Stimulated activated naive CD8-positive, alpha-beta T cell treated with anti-CD3 and anti-CD28 coated beads, Interleukin-15, Interleukin-2, amounts not matched to agents 100 U/mL and 50 U/mL, for 24 hours (primary cell): ENCODE measurements around the gene PGPEP1.
"Not testable (repeated sequence)": the region's sequence is repeated elsewhere in the genome, so short reads cannot be mapped to it uniquely, and the experiment has no call there.

ENCODE experiments used
- ATAC-seq: fragments of 150-1000 bp; cut with Tn5 transposase; one replicate; pipeline ENCODE4 v1.10.0; 2021
- DNase-seq: peaks from one replicate; pipeline ENCODE4 v3.0.0; 2021

PGPEP1 gene

GRCh38 chr19:18364277-18364825 lies 24.0 kb downstream of the PGPEP1 start:
- DNase-seq, ATAC-seq: not testable (repeated sequence)

GRCh38 chr19:18364826-18365528 lies 24.6 kb downstream of the PGPEP1 start:
- DNase-seq = no peak
- no peak for ATAC-seq

- ATAC-seq (no peak), DNase-seq (no peak)
These were observed 25.6 kb downstream of the PGPEP1 start for GRCh38 chr19:18366021-18366435.

- ATAC-seq = no peak
- no peak for DNase-seq
These were observed 28.3 kb downstream of the PGPEP1 start for GRCh38 chr19:18368504-18369222.

- DNase-seq = no peak
- ATAC-seq = no peak
These were observed 33.1 kb downstream of the PGPEP1 start for GRCh38 chr19:18373407-18373891.

- ATAC-seq (peak; percentile 87), DNase-seq (peak; percentile 79)
These were observed 33.7 kb downstream of the PGPEP1 start for GRCh38 chr19:18373892-18374629.

- no peak for DNase-seq
- no peak for ATAC-seq
These were observed 36.6 kb downstream of the PGPEP1 start for GRCh38 chr19:18377026-18377425.

GRCh38 chr19:18379803-18380747 lies 39.7 kb downstream of the PGPEP1 start:
- DNase-seq (no peak), ATAC-seq (no peak)

- DNase-seq (no peak), ATAC-seq (no peak)
These were observed 40.4 kb downstream of the PGPEP1 start for GRCh38 chr19:18380843-18381242.

- not testable (repeated sequence) for DNase-seq, ATAC-seq
These were observed 43.2 kb downstream of the PGPEP1 start for GRCh38 chr19:18383622-18384021.

- no peak for DNase-seq
- no peak for ATAC-seq
These were observed 44.4 kb downstream of the PGPEP1 start for GRCh38 chr19:18384775-18385174.

GRCh38 chr19:18385359-18385674 lies 44.9 kb downstream of the PGPEP1 start:
- ATAC-seq (no peak), DNase-seq (no peak)

- DNase-seq = peak; percentile 64
These were observed 45.5 kb downstream of the PGPEP1 start, which contains the start of gene GDF15 for GRCh38 chr19:18385675-18386542. Gene GDF15 (plus strand): TSS chr19:18386158. CDS start chr19:18386190, 32 bp downstream.

GRCh38 chr19:18386543-18387271 lies 46.3 kb downstream of the PGPEP1 start:
- ATAC-seq (no peak), DNase-seq (no peak)

More at GRCh38 chr19:18385675-18386542, 45.5 kb downstream of the PGPEP1 start, which contains the start of gene GDF15:
- ATAC-seq = no peak

GRCh38 chr19:18388100-18388959 lies 47.9 kb downstream of the PGPEP1 start:
- ATAC-seq (peak; percentile 84), DNase-seq (peak; percentile 87)

- no peak for ATAC-seq
These were observed 48.7 kb downstream of the PGPEP1 start for GRCh38 chr19:18388960-18389725.

GRCh38 chr19:18389726-18390064 lies 49.3 kb downstream of the PGPEP1 start:
- no peak for ATAC-seq
- no peak for DNase-seq

More at GRCh38 chr19:18388960-18389725, 48.7 kb downstream of the PGPEP1 start:
- DNase-seq = no peak
